ENCODE results near the gene NADK2. TPM values are rescaled to one million over a fixed set of nuclear protein-coding genes. Genes with fewer than 3 reads are reported as not detected.

Gene NADK2
- total and polyA plus RNA-seq, 2 donors (not counting 3 experiments of a cell fraction or from before 2014, with no cell fraction given): 4.0 to 20.3 TPM

DNA sequence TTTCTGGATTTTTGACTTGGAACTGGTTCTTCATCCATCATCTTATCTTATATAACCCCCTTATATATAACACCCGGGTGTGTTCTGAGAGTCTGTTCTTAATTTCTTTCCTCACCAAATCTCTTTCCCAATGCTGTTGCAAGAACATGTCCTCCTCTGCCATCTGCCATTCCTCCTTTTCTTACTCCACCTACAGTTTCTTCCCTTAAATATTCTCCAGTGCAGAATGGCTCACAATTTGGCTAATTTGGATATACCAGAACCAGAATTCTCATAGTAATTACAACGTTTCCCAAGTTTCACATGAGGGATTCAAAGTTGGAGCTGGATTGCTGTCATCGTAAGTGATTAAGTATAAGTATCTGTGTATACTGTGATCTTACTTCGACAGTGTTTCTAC is 61.8 kb downstream of the NADK2 start:
- intact Hi-C loops (cut with micrococcal nuclease) (loop anchor here (2.0 to 10.0 kb wide), 2 partner anchors 61 to 215 kb away; partner anchors contain the start of gene NADK2), dilution Hi-C loops (cut with MboI; ENCODE audit: extremely low pct_ligation_motif_present, low sequenced_read_pairs) (no loop called here)
- H2AFZ ChIP-seq (ENCODE audit: low read depth, low read length): no peak overlapping the region
- DNase-seq (ENCODE audit: low read depth, low spot score) (no peak), FAIRE-seq (no peak)
- H3K4me2 ChIP-seq (ENCODE audit: insufficient read depth, low read length): no peak overlapping the region
- TF ChIP-seq, protein P1, sequence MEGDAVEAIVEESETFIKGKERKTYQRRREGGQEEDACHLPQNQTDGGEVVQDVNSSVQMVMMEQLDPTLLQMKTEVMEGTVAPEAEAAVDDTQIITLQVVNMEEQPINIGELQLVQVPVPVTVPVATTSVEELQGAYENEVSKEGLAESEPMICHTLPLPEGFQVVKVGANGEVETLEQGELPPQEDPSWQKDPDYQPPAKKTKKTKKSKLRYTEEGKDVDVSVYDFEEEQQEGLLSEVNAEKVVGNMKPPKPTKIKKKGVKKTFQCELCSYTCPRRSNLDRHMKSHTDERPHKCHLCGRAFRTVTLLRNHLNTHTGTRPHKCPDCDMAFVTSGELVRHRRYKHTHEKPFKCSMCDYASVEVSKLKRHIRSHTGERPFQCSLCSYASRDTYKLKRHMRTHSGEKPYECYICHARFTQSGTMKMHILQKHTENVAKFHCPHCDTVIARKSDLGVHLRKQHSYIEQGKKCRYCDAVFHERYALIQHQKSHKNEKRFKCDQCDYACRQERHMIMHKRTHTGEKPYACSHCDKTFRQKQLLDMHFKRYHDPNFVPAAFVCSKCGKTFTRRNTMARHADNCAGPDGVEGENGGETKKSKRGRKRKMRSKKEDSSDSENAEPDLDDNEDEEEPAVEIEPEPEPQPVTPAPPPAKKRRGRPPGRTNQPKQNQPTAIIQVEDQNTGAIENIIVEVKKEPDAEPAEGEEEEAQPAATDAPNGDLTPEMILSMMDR (IDR thresholded peaks at IDR 0.05; ENCODE audit: extremely low read depth in 1 of 2, insufficient read depth in 1 of 2, low read depth in 1 of 2, low read length in 2 of 2): no peak
- no peak for TF ChIP-seq POLR2AphosphoS5 (IDR thresholded peaks at IDR 0.05; ENCODE audit: insufficient read depth, low read depth, low read length)
- no peak for TF ChIP-seq POLR2A (IDR thresholded peaks at IDR 0.05; ENCODE audit: low read depth, low read length)
- TF ChIP-seq, protein P2, sequence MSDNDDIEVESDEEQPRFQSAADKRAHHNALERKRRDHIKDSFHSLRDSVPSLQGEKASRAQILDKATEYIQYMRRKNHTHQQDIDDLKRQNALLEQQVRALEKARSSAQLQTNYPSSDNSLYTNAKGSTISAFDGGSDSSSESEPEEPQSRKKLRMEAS (IDR thresholded peaks at IDR 0.05; ENCODE audit: insufficient read depth, insufficient read length): no peak
- no peak for TF ChIP-seq MYC (IDR thresholded peaks at IDR 0.05; ENCODE audit: low read depth, low read length)
- no peaks in the 10 kb centered on the region for H3K9me3 ChIP-seq (replicated peaks; ENCODE audit: control insufficient read depth, insufficient read depth, low read length)
- ChIA-PET CTCF (interaction anchor here (1.0 kb wide), 1 partner anchor 126 kb away, joined by 4 read pairs; no protein-coding TSS in a partner anchor), POLR2A (no interaction called here)
- no peaks in the 10 kb centered on the region for H3K27me3 ChIP-seq (ENCODE audit: control insufficient read depth in 2 of 2, insufficient read depth in 2 of 2, low read length in 2 of 2)
- no peak overlapping the region for H3K4me3 ChIP-seq (replicated peaks in 1 of 3; ENCODE audit: insufficient read depth in 1 of 3, low read depth in 1 of 3, low read length in 3 of 3)
- H3K4me1 ChIP-seq (ENCODE audit: control insufficient read depth, extremely low read depth, insufficient read depth, low read length): no peaks in the 10 kb centered on the region
- no peaks in the 10 kb centered on the region for H3K9me1 ChIP-seq (replicated peaks; ENCODE audit: control insufficient read depth, extremely low read depth, insufficient read depth, low read length)
- H3K9ac ChIP-seq (replicated peaks; ENCODE audit: extremely low read depth, insufficient read depth, low read length): no peak overlapping the region
- no peaks in the 10 kb centered on the region for H3K79me2 ChIP-seq (ENCODE audit: control insufficient read depth, insufficient read depth, low read length)
- peaks cover 0 to 10% of the 10 kb centered on the region in 2 experiments for H3K36me3 ChIP-seq (ENCODE audit: control insufficient read depth in 2 of 2, extremely low read depth in 1 of 2, insufficient read depth in 2 of 2, low read length in 2 of 2)
- H3K27ac ChIP-seq (ENCODE audit: insufficient read depth, low read depth, low read length): no peak overlapping the region
- no peaks in the 10 kb centered on the region for H4K20me1 ChIP-seq (replicated peaks; ENCODE audit: control insufficient read depth, extremely low read depth, insufficient read depth, low read length)
- no TSS peak for BruUV-seq (replicated peaks)

DNA sequence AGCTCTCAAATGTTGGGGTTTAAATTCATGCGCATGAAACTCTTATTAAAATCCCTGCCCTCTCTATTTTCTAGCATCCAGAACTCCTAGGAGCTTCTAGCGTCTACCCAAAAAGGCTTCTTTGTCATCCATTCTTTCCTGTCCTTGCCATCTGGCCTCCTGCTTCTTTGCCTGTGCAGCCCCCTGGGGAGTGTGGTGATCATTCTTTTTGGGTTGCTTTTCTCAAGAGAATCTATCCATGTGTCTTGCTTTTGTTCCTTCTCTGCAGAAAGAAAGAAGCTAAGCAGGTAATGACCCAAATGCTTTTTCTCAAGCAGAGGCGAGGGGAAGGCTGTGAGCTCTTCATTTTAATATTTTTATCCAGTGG is 63.2 kb downstream of the NADK2 start:
- no TSS peak for BruUV-seq (replicated peaks)
- no peak overlapping the region for H3K4me3 ChIP-seq (replicated peaks in 1 of 3; ENCODE audit: insufficient read depth in 1 of 3, low read depth in 1 of 3, low read length in 3 of 3)
- H3K27me3 ChIP-seq (ENCODE audit: control insufficient read depth in 2 of 2, insufficient read depth in 2 of 2, low read length in 2 of 2): no peaks in the 10 kb centered on the region
- H3K4me1 ChIP-seq (ENCODE audit: control insufficient read depth, extremely low read depth, insufficient read depth, low read length): no peaks in the 10 kb centered on the region
- dilution Hi-C loops (cut with MboI; ENCODE audit: extremely low pct_ligation_motif_present, low sequenced_read_pairs): no loop called here
- DNase-seq (ENCODE audit: low read depth, low spot score) (no peak), FAIRE-seq (no peak)
- H2AFZ ChIP-seq (ENCODE audit: low read depth, low read length): no peak overlapping the region
- no peaks in the 10 kb centered on the region for H3K9me1 ChIP-seq (replicated peaks; ENCODE audit: control insufficient read depth, extremely low read depth, insufficient read depth, low read length)
- H4K20me1 ChIP-seq (replicated peaks; ENCODE audit: control insufficient read depth, extremely low read depth, insufficient read depth, low read length): no peaks in the 10 kb centered on the region
- H3K9me3 ChIP-seq (replicated peaks; ENCODE audit: control insufficient read depth, insufficient read depth, low read length): no peaks in the 10 kb centered on the region
- no peak overlapping the region for H3K4me2 ChIP-seq (ENCODE audit: insufficient read depth, low read length)
- peaks cover 2 to 10% of the 10 kb centered on the region in 2 experiments for H3K36me3 ChIP-seq (ENCODE audit: control insufficient read depth in 2 of 2, extremely low read depth in 1 of 2, insufficient read depth in 2 of 2, low read length in 2 of 2)
- TF ChIP-seq, protein P1 (IDR thresholded peaks at IDR 0.05; ENCODE audit: extremely low read depth in 1 of 2, insufficient read depth in 1 of 2, low read depth in 1 of 2, low read length in 2 of 2): no peak
- TF ChIP-seq, protein P2 (IDR thresholded peaks at IDR 0.05; ENCODE audit: insufficient read depth, insufficient read length): no peak
- no peak for TF ChIP-seq EZH2 (IDR thresholded peaks at IDR 0.05; ENCODE audit: borderline replicate concordance, low read depth, low read length, severe bottlenecking)
- no peak for TF ChIP-seq FOS (IDR thresholded peaks at IDR 0.05; ENCODE audit: borderline replicate concordance, insufficient read depth, low read length)
- no peak for TF ChIP-seq MYC (IDR thresholded peaks at IDR 0.05; ENCODE audit: low read depth, low read length)
- no peak for TF ChIP-seq POLR2A (IDR thresholded peaks at IDR 0.05; ENCODE audit: low read depth, low read length)
- no peak for TF ChIP-seq POLR2AphosphoS5 (IDR thresholded peaks at IDR 0.05; ENCODE audit: insufficient read depth, low read depth, low read length)
- no peak for TF ChIP-seq JUN (IDR thresholded peaks at IDR 0.05; ENCODE audit: borderline replicate concordance, insufficient read depth, insufficient read length, low read depth)
- no peak for TF ChIP-seq GATA2 (IDR thresholded peaks at IDR 0.05; ENCODE audit: insufficient read depth, insufficient read length, low read depth, low read length)
- no peak overlapping the region for H3K9ac ChIP-seq (replicated peaks; ENCODE audit: extremely low read depth, insufficient read depth, low read length)
- intact Hi-C loops (cut with micrococcal nuclease): loop anchor here (1.0 to 10.0 kb wide), 5 partner anchors 62 to 515 kb away; partner anchors contain the start of gene NADK2
- POLR2A ChIA-PET: no interaction called here
- H3K27ac ChIP-seq (ENCODE audit: insufficient read depth, low read depth, low read length): no peak overlapping the region
- no peaks in the 10 kb centered on the region for H3K79me2 ChIP-seq (ENCODE audit: control insufficient read depth, insufficient read depth, low read length)
- CTCF ChIA-PET: interaction anchor here (0.6 to 2.6 kb wide), 37 partner anchors 9 to 517 kb away, joined by 3 to 50 read pairs (median 6); partner anchors contain the start of genes LMBRD2, NADK2, RANBP3L and SKP2

Data from endothelial cell of umbilical vein (primary cell).